OCI-LY7 (cell line): ENCODE measurements around the gene PFDN6.
A peak's percentile ranks its signal among the peaks of the same experiment; 100 is the strongest.

Experiments used
- EZH2phosphoT487 ChIP-seq: fragments of 200-600 bp; sonication (generic); IDR thresholded peaks from 2 replicates; pipeline ENCODE4 v1.6.1; 2018; ENCODE audit warnings: low read depth, borderline replicate concordance, mild to moderate bottlenecking, mixed run types, antibody characterized with exemption, low read length, moderate library complexity, mixed read lengths
- TF ChIP-seq, protein P1 (sequence below): fragments of 200-600 bp; sonication (generic); conservative IDR thresholded peaks from 2 replicates; pipeline ENCODE4 v1.5.1; 2014; ENCODE audit warnings: mild to moderate bottlenecking, antibody characterized with exemption, low read length, moderate library complexity, mixed read lengths

DNA sequence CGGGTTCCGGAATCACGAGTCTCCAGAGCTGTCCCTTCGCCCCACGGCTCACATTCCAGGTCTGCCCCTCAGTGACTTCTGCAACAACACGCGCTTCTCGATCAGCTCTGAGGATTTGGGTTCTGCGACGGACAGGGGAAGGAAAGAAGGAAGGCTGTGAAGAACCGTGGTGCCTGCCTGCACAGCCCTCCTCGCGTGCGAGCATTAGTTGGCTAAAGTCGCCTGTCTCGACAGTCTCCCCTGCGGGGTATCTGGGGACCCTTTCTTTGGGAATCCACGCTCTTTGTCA is 40.8 kb upstream of the PFDN6 start:
- TF ChIP-seq, protein P1, sequence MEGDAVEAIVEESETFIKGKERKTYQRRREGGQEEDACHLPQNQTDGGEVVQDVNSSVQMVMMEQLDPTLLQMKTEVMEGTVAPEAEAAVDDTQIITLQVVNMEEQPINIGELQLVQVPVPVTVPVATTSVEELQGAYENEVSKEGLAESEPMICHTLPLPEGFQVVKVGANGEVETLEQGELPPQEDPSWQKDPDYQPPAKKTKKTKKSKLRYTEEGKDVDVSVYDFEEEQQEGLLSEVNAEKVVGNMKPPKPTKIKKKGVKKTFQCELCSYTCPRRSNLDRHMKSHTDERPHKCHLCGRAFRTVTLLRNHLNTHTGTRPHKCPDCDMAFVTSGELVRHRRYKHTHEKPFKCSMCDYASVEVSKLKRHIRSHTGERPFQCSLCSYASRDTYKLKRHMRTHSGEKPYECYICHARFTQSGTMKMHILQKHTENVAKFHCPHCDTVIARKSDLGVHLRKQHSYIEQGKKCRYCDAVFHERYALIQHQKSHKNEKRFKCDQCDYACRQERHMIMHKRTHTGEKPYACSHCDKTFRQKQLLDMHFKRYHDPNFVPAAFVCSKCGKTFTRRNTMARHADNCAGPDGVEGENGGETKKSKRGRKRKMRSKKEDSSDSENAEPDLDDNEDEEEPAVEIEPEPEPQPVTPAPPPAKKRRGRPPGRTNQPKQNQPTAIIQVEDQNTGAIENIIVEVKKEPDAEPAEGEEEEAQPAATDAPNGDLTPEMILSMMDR = peak; percentile 57
- no peak for TF ChIP-seq EZH2phosphoT487
